ENCODE results near the gene WDR20. TPM values are rescaled to one million over a fixed set of nuclear protein-coding genes. Genes with fewer than 3 reads are reported as not detected.

Gene WDR20
- total and polyA plus RNA-seq, 10 of the 15 experiments (the other 5 are each of a cell fraction or from before 2014, with no cell fraction given), result 9.1 to 25.9 (median 18.4) TPM

- TF ChIP-seq RELA (IDR thresholded peaks at IDR 0.05; ENCODE audit: borderline replicate concordance, partially characterized antibody) (no peak), FOXM1 (IDR thresholded peaks at IDR 0.05; ENCODE audit: low read depth, low read length) (no peak), RUNX3 (IDR thresholded peaks at IDR 0.05; ENCODE audit: low read length) (no peak), SMAD1 (IDR thresholded peaks at IDR 0.05; ENCODE audit: low read depth, partially characterized antibody) (no peak)
These were observed 72.7 kb downstream of the WDR20 start (continued) for GRCh38 chr14:102212356-102212755.

DNA sequence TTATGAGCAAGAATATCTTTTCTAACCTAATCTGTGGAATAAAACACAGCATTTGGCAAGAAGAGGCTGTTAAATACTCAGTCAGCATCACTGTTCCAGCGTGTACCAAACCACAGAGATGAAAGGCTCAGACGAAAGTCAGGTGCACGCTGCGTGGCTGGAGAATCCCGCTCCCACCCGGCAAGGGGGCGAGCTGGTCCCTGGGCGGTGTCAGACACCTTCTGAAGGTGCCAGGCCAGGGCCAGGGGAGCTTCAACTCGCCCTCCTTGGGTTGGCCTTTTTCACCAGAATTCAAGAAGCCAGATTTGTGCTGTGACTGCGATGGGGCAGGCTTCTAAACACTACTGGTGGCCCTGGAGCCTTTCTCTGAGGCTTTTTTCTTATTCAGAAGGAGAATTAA lies 73.1 kb downstream of the WDR20 start:
- DNase-seq (ENCODE audit: low read depth, low spot score) (no peak), FAIRE-seq (no peak), ATAC-seq (no peak)
- RAD21 ChIA-PET (ENCODE audit: unreplicated experiment), result no interaction called here
- BruUV-seq (replicated peaks), result no TSS peak
- H3K9me3 ChIP-seq (replicated peaks; ENCODE audit: control insufficient read depth, insufficient read depth, low read length), result no peaks in the 10 kb centered on the region
- WGBS (ENCODE audit: insufficient coverage, insufficient replicate concordance, low lambda C conversion rate, missing lambda C conversion rate), result 83% methylated on average over 10 of the region's 10 CpGs
- CTCF ChIA-PET, result interaction anchor here (0.8 kb wide), 1 partner anchor 18 kb away, joined by 3 read pairs; no protein-coding TSS in a partner anchor
- no peak overlapping the region for H3K9ac ChIP-seq (ENCODE audit: control insufficient read depth, insufficient read depth, low read length)
- no peaks in the 10 kb centered on the region for H4K20me1 ChIP-seq (ENCODE audit: control insufficient read depth, insufficient read depth)
- H2AFZ ChIP-seq (ENCODE audit: control insufficient read depth, low read depth, low read length), result no peak overlapping the region
- intact Hi-C loops (cut with micrococcal nuclease; ENCODE audit: unreplicated experiment) (no loop called here), in situ Hi-C loops (cut with MboI) (no loop called here)
- no peaks in the 10 kb centered on the region for H3K79me2 ChIP-seq (ENCODE audit: control insufficient read depth, insufficient read depth, low read length)
- POLR2A ChIA-PET, result interaction anchor here (0.5 to 0.6 kb wide), 2 partner anchors 23 to 70 kb away, joined by 3 to 6 read pairs; no protein-coding TSS in a partner anchor
- H3K36me3 ChIP-seq (ENCODE audit: control insufficient read depth in 2 of 2, insufficient read depth in 2 of 2, low read length in 1 of 2), result peaks cover 9 to 10% of the 10 kb centered on the region in 2 experiments; a peak in 3 of 4 replicates
- SMC1A ChIA-PET (ENCODE audit: uncharacterized antibody, unreplicated experiment), result no interaction called here
- TF ChIP-seq ATF3 (IDR thresholded peaks at IDR 0.05; ENCODE audit: borderline replicate concordance, extremely low read depth, low read depth, low read length) (no peak), TCF7 (IDR thresholded peaks at IDR 0.05; ENCODE audit: borderline replicate concordance) (no peak), CTCF (IDR thresholded peaks at IDR 0.05 in 2 of 3, conservative IDR thresholded peaks at IDR 0.05 in 1 of 3; ENCODE audit: control insufficient read depth in 2 of 3, extremely low read depth in 1 of 3, insufficient read depth in 1 of 3, low read depth in 3 of 3, low read length in 3 of 3) (no peak), HDGF (IDR thresholded peaks at IDR 0.05) (no peak), JUNB (IDR thresholded peaks at IDR 0.05) (no peak), ATF7 (IDR thresholded peaks at IDR 0.05; ENCODE audit: low read depth) (no peak), RCOR1 (conservative IDR thresholded peaks at IDR 0.05; ENCODE audit: low read depth, low read length) (no peak), SRF (IDR thresholded peaks at IDR 0.05; ENCODE audit: low read depth in 2 of 2, low read length in 2 of 2) (no peak), SP1 (IDR thresholded peaks at IDR 0.05; ENCODE audit: low read depth, low read length) (no peak), RFX5 (IDR thresholded peaks at IDR 0.05; ENCODE audit: low read depth, low read length) (no peak), ZNF217 (IDR thresholded peaks at IDR 0.05) (no peak), RELA (IDR thresholded peaks at IDR 0.05; ENCODE audit: borderline replicate concordance, partially characterized antibody) (no peak), NFXL1 (IDR thresholded peaks at IDR 0.05; ENCODE audit: borderline replicate concordance) (no peak), BACH1 (IDR thresholded peaks at IDR 0.05; ENCODE audit: borderline replicate concordance) (no peak)
- H3K4me3 ChIP-seq, result no peak overlapping the region
- H3K27ac ChIP-seq (ENCODE audit: control insufficient read depth, insufficient read depth), result no peak overlapping the region
- no peak overlapping the region for H3K4me2 ChIP-seq (ENCODE audit: control insufficient read depth, insufficient read depth)
- no peaks in the 10 kb centered on the region for H3K27me3 ChIP-seq (replicated peaks in 1 of 2; ENCODE audit: control insufficient read depth in 2 of 2, insufficient read depth in 2 of 2, low read length in 1 of 2)
- no peaks in the 10 kb centered on the region for H3K4me1 ChIP-seq (ENCODE audit: control insufficient read depth, insufficient read depth, low read length)

All from GM12878 (cell line).